ENCODE measurements around the gene UACA. TPM values are rescaled to one million over a fixed set of nuclear protein-coding genes. Genes with fewer than 3 reads are reported as not detected.

The UACA gene
- total and polyA plus RNA-seq, 7 experiments from 2014 or later = 0.14 to 2.1 (median 0.42) TPM; not detected in 1

DNA sequence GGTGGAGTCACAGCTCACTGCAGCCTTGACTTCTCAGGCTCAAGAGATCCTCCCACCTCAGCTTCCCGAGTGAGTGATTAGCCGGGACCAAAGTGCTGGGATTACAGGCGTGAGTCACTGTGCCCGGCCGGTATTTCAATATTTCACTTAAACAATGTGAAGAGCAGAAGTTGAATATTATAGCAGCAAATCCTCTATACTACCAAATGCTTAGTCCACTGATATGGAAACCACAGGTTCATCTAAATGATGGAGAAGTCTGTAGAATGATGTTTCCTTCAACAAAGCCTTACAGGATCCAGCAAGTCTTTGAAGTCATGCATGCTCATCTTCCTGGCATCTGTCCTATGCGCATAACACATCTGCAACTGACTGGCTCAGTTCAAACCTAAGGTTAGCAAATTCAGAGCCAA lies 20.3 kb upstream of the UACA start:
- ChIA-PET POLR2A (no interaction called here), CTCF (no interaction called here)
- no peak overlapping the region for H3K4me3 Mint-ChIP-seq
- peaks cover 0 to 18% (median 7%) of the 10 kb centered on the region in 5 donors for H3K27me3 Mint-ChIP-seq
- Histone ChIP-seq H3K9me3 (ENCODE audit: control insufficient read depth in 2 of 3, low read length in 3 of 3) (no peaks in the 10 kb centered on the region), H3K27me3 (ENCODE audit: control insufficient read depth in 2 of 2, insufficient read depth in 2 of 2, low read length in 2 of 2) (no peaks in the 10 kb centered on the region), H3K27ac (ENCODE audit: low read depth, low read length) (no peak overlapping the region), H3K4me1 (ENCODE audit: control insufficient read depth in 2 of 2, insufficient read depth in 2 of 2, low read length in 2 of 2) (no peaks in the 10 kb centered on the region), H3K36me3 (ENCODE audit: control insufficient read depth in 2 of 3, insufficient read depth in 3 of 3, low read length in 3 of 3) (no peaks in the 10 kb centered on the region), H3K4me3 (ENCODE audit: low read length) (no peak overlapping the region)
- H3K9me3 Mint-ChIP-seq = no peaks in the 10 kb centered on the region
- ATAC-seq (no peak), DNase-seq (no peak)
- H3K27ac Mint-ChIP-seq = no peak overlapping the region
- no peaks in the 10 kb centered on the region for H3K36me3 Mint-ChIP-seq
- H3K4me1 Mint-ChIP-seq = no peaks in the 10 kb centered on the region
- intact Hi-C loops (cut with micrococcal nuclease) = no loop called here

DNA sequence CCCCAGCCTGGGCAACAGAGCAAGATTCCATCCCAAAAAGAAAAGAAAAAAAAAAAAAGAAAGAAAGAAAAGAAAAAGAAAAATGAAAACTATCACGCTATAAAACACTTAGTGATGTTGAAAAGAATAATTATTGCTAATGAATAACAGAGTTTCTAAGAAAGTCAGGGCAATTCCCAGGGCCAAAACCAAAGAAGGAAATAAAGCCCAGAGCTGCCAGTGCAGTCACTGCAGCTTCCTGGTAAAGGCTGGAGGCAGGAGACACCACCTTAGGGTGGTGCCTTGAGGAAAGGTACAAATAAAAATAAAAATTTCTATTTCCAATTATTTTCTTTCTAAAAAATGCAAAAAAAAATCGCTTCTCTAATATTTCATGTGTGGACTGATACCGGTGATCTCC lies 19.7 kb upstream of the UACA start:
- Histone ChIP-seq H3K36me3 (ENCODE audit: control insufficient read depth in 2 of 3, insufficient read depth in 3 of 3, low read length in 3 of 3) (no peaks in the 10 kb centered on the region), H3K27me3 (ENCODE audit: control insufficient read depth in 2 of 2, insufficient read depth in 2 of 2, low read length in 2 of 2) (no peaks in the 10 kb centered on the region), H3K27ac (ENCODE audit: low read depth, low read length) (no peak overlapping the region), H3K4me1 (ENCODE audit: control insufficient read depth in 2 of 2, insufficient read depth in 2 of 2, low read length in 2 of 2) (no peaks in the 10 kb centered on the region), H3K9me3 (ENCODE audit: control insufficient read depth in 2 of 3, low read length in 3 of 3) (no peaks in the 10 kb centered on the region), H3K4me3 (ENCODE audit: low read length) (no peak overlapping the region)
- H3K9me3 Mint-ChIP-seq = no peaks in the 10 kb centered on the region
- CTCF ChIA-PET = no interaction called here
- no peak overlapping the region for H3K27ac Mint-ChIP-seq
- no peaks in the 10 kb centered on the region for H3K36me3 Mint-ChIP-seq
- H3K4me3 Mint-ChIP-seq = no peak overlapping the region
- ATAC-seq (no peak), DNase-seq (no peak)
- no peaks in the 10 kb centered on the region for H3K4me1 Mint-ChIP-seq
- H3K27me3 Mint-ChIP-seq = peaks cover 0 to 18% (median 7%) of the 10 kb centered on the region in 5 donors
- intact Hi-C loops (cut with micrococcal nuclease) = no loop called here
- POLR2A ChIA-PET = interaction anchor here (0.6 kb wide), 1 partner anchor 1298 kb away, joined by 3 read pairs; no protein-coding TSS in a partner anchor

- Histone ChIP-seq H3K27ac (ENCODE audit: low read depth, low read length) (no peak overlapping the region), H3K4me1 (ENCODE audit: control insufficient read depth in 2 of 2, insufficient read depth in 2 of 2, low read length in 2 of 2) (no peaks in the 10 kb centered on the region), H3K4me3 (ENCODE audit: low read length) (no peak overlapping the region), H3K9me3 (ENCODE audit: control insufficient read depth in 2 of 3, low read length in 3 of 3) (no peaks in the 10 kb centered on the region), H3K36me3 (ENCODE audit: control insufficient read depth in 2 of 3, insufficient read depth in 3 of 3, low read length in 3 of 3) (no peaks in the 10 kb centered on the region), H3K27me3 (ENCODE audit: control insufficient read depth in 2 of 2, insufficient read depth in 2 of 2, low read length in 2 of 2) (no peaks in the 10 kb centered on the region)
- ChIA-PET POLR2A (no interaction called here), CTCF (no interaction called here)
- H3K4me1 Mint-ChIP-seq = peaks cover 0 to 3% (median 0%) of the 10 kb centered on the region in 7 donors
- DNase-seq = no peak
- no peak overlapping the region for H3K4me3 Mint-ChIP-seq
- no peak for ATAC-seq
- intact Hi-C loops (cut with micrococcal nuclease) = no loop called here
- peaks cover 0 to 7% (median 0%) of the 10 kb centered on the region in 11 donors for H3K9me3 Mint-ChIP-seq
- no peak overlapping the region for H3K27ac Mint-ChIP-seq
- H3K36me3 Mint-ChIP-seq = peaks cover 0 to 3% (median 0%) of the 10 kb centered on the region in 5 donors
- peaks cover 0 to 24% (median 16%) of the 10 kb centered on the region in 5 donors for H3K27me3 Mint-ChIP-seq
Measured at GRCh38 chr15:70781236-70781635, 17.9 kb upstream of the UACA start.

- Mint-ChIP-seq H3K9me3 (peaks cover 0 to 7% (median 0%) of the 10 kb centered on the region in 11 donors), H3K27me3 (peaks cover 0 to 19% (median 16%) of the 10 kb centered on the region in 5 donors), H3K27ac (no peak overlapping the region), H3K4me1 (peaks cover 0 to 3% (median 0%) of the 10 kb centered on the region in 7 donors), H3K4me3 (no peak overlapping the region), H3K36me3 (peaks cover 0 to 3% (median 0%) of the 10 kb centered on the region in 5 donors)
- Histone ChIP-seq H3K9me3 (ENCODE audit: control insufficient read depth in 2 of 3, low read length in 3 of 3) (no peaks in the 10 kb centered on the region), H3K36me3 (ENCODE audit: control insufficient read depth in 2 of 3, insufficient read depth in 3 of 3, low read length in 3 of 3) (no peaks in the 10 kb centered on the region), H3K27me3 (ENCODE audit: control insufficient read depth in 2 of 2, insufficient read depth in 2 of 2, low read length in 2 of 2) (no peaks in the 10 kb centered on the region), H3K4me3 (ENCODE audit: low read length) (no peak overlapping the region), H3K4me1 (ENCODE audit: control insufficient read depth in 2 of 2, insufficient read depth in 2 of 2, low read length in 2 of 2) (no peaks in the 10 kb centered on the region), H3K27ac (ENCODE audit: low read depth, low read length) (no peak overlapping the region)
- ATAC-seq = no peak
- CTCF ChIA-PET = no interaction called here
- no peak for DNase-seq
- intact Hi-C loops (cut with micrococcal nuclease) = no loop called here
- POLR2A ChIA-PET = no interaction called here
Measured at GRCh38 chr15:70778258-70779076, 15.1 kb upstream of the UACA start.

DNA sequence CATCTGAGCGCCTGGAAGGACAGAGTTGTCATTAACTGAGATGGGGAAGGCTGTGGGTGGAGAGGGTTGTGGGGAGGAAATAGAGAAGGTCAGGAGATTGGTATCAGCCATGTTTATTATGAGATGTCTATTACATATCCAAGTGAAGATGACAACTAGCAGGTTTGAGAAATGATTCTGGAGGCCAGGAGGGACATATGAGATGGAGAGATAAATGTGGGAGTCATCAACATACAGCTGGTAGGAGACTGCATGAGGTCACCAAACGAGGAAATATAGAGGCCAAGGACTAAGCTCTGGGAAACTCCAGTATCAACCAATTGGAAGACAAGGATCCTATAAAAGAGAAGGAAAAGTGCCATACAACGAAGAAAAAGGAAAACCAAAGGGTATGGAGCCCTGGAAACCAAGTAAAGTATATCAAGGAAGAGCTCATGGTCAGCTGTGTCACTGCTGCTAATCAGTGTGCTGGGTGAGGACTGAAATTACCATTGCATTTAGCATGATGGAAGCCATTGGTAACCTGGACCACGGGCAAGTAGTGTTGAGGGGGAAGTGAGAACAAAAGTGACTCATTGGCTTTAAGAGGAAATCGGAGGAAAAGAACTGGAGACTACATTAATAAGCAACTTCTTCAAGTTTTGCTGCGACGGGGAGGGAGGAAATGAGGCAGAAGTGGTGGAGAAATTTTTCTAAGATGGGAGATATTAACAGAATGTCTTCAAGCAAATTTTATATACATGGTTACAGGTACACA lies 14.0 kb upstream of the UACA start:
- Histone ChIP-seq H3K9me3 (ENCODE audit: control insufficient read depth in 2 of 3, low read length in 3 of 3) (no peaks in the 10 kb centered on the region), H3K36me3 (ENCODE audit: control insufficient read depth in 2 of 3, insufficient read depth in 3 of 3, low read length in 3 of 3) (no peaks in the 10 kb centered on the region), H3K27me3 (ENCODE audit: control insufficient read depth in 2 of 2, insufficient read depth in 2 of 2, low read length in 2 of 2) (no peaks in the 10 kb centered on the region), H3K4me3 (ENCODE audit: low read length) (no peak overlapping the region), H3K27ac (ENCODE audit: low read depth, low read length) (no peak overlapping the region), H3K4me1 (ENCODE audit: control insufficient read depth in 2 of 2, insufficient read depth in 2 of 2, low read length in 2 of 2) (no peaks in the 10 kb centered on the region)
- H3K27ac Mint-ChIP-seq = no peak overlapping the region
- no peak overlapping the region for H3K4me3 Mint-ChIP-seq
- CTCF ChIA-PET = no interaction called here
- intact Hi-C loops (cut with micrococcal nuclease) = no loop called here
- POLR2A ChIA-PET = no interaction called here
- DNase-seq = no peak
- H3K9me3 Mint-ChIP-seq = peaks cover 0 to 7% (median 0%) of the 10 kb centered on the region in 11 donors
- H3K27me3 Mint-ChIP-seq = peaks cover 0 to 21% (median 16%) of the 10 kb centered on the region in 5 donors
- H3K36me3 Mint-ChIP-seq = peaks cover 0 to 3% (median 0%) of the 10 kb centered on the region in 5 donors
- peaks cover 0 to 3% (median 0%) of the 10 kb centered on the region in 7 donors for H3K4me1 Mint-ChIP-seq
- peak; percentile 67 for ATAC-seq

GRCh38 chr15:70775160-70775559 lies 11.8 kb upstream of the UACA start:
- ChIA-PET POLR2A (no interaction called here), CTCF (no interaction called here)
- H3K27me3 ChIP-seq (ENCODE audit: control insufficient read depth in 2 of 2, insufficient read depth in 2 of 2, low read length in 2 of 2) = no peaks in the 10 kb centered on the region
- H3K9me3 ChIP-seq (ENCODE audit: control insufficient read depth in 2 of 3, low read length in 3 of 3) = no peaks in the 10 kb centered on the region
- intact Hi-C loops (cut with micrococcal nuclease) = no loop called here
- H3K36me3 Mint-ChIP-seq = peaks cover 0 to 3% (median 0%) of the 10 kb centered on the region in 5 donors
- H3K4me1 ChIP-seq (ENCODE audit: control insufficient read depth in 2 of 2, insufficient read depth in 2 of 2, low read length in 2 of 2) = no peaks in the 10 kb centered on the region
- no peak overlapping the region for H3K4me3 ChIP-seq (ENCODE audit: low read length)
- no peaks in the 10 kb centered on the region for H3K36me3 ChIP-seq (ENCODE audit: control insufficient read depth in 2 of 3, insufficient read depth in 3 of 3, low read length in 3 of 3)
- H3K27ac Mint-ChIP-seq = no peak overlapping the region
- ATAC-seq (no peak), DNase-seq (no peak)
- peaks cover 0 to 7% (median 0%) of the 10 kb centered on the region in 11 donors for H3K9me3 Mint-ChIP-seq
- H3K4me3 Mint-ChIP-seq = no peak overlapping the region
- H3K27ac ChIP-seq (ENCODE audit: low read depth, low read length) = no peak overlapping the region
- H3K27me3 Mint-ChIP-seq = peaks cover 0 to 26% (median 6%) of the 10 kb centered on the region in 5 donors
- H3K4me1 Mint-ChIP-seq = peaks cover 0 to 6% (median 0%) of the 10 kb centered on the region in 7 donors
